GM12878 (cell line): ENCODE results near the gene BTG2. TPM values are rescaled to one million over a fixed set of nuclear protein-coding genes. Genes with fewer than 3 reads are reported as not detected.

Experiments
- BCL3 ChIP-seq: IDR thresholded peaks from 2 replicates; pipeline ENCODE4 v1.6.1; 2011; ENCODE audit warnings: borderline replicate concordance, low read depth, mild to moderate bottlenecking, moderate library complexity, low read length; ENCODE audit not compliant: insufficient read depth, poor library complexity, severe bottlenecking
- CBFB ChIP-seq: IDR thresholded peaks from 2 replicates; pipeline ENCODE4 v1.6.1; 2016; ENCODE audit warnings: antibody characterized with exemption, low read depth
- CHD1 ChIP-seq: IDR thresholded peaks from 2 replicates; pipeline ENCODE4 v1.6.1; 2012; ENCODE audit warnings: low read depth, low read length, improper control_type of control experiment
- E4F1 ChIP-seq: fragments of 450-650 bp; IDR thresholded peaks from 2 replicates; pipeline ENCODE4 v1.6.1; 2018; ENCODE audit warnings: borderline replicate concordance, mild to moderate bottlenecking; ENCODE audit not compliant: partially characterized antibody
- EGR1 ChIP-seq, 2 experiments: IDR thresholded peaks; 1 replicate in 1 of 2; 2 replicates in 1 of 2; pipeline ENCODE4 v1.6.1; 2011 to 2012; ENCODE audit warnings: low read depth in 2 of 2, low read length in 2 of 2, borderline replicate concordance in 1 of 2, mild to moderate bottlenecking in 1 of 2, moderate library complexity in 1 of 2
- FOXM1 ChIP-seq: IDR thresholded peaks from 2 replicates; pipeline ENCODE4 v1.6.1; 2012; ENCODE audit warnings: low read depth, mild to moderate bottlenecking, inconsistent platforms, low read length, moderate library complexity
- HDAC6 ChIP-seq: fragments of 200-600 bp; sonication (generic); IDR thresholded peaks from one replicate; pipeline ENCODE4 v1.8.0; 2017; ENCODE audit warnings: antibody characterized with exemption; ENCODE audit not compliant: unreplicated experiment
- IRF4 ChIP-seq: IDR thresholded peaks from 2 replicates; pipeline ENCODE4 v1.6.1; 2011; ENCODE audit warnings: low read depth, low read length
- JUND ChIP-seq: IDR thresholded peaks from 2 replicates; pipeline ENCODE4 v1.6.1; 2012; ENCODE audit warnings: low read depth, mild to moderate bottlenecking, low read length, improper control_type of control experiment, moderate library complexity
- LARP7 ChIP-seq: fragments of 450-650 bp; IDR thresholded peaks from 2 replicates; pipeline ENCODE4 v1.6.1; 2017; ENCODE audit warnings: mild to moderate bottlenecking
- MAX ChIP-seq: IDR thresholded peaks from 2 replicates; pipeline ENCODE4 v1.6.1; 2012; ENCODE audit warnings: low read depth, low read length, improper control_type of control experiment
- MXI1 ChIP-seq: fragments of 150-350 bp; IDR thresholded peaks from 2 replicates; pipeline ENCODE4 v1.6.1; 2011; ENCODE audit warnings: low read depth, mild to moderate bottlenecking, inconsistent platforms, low read length, improper control_type of control experiment
- NBN ChIP-seq: fragments of 450-650 bp; IDR thresholded peaks from 2 replicates; pipeline ENCODE4 v1.6.1; 2016
- RFX5 ChIP-seq: IDR thresholded peaks from 2 replicates; pipeline ENCODE4 v1.6.1; 2011; ENCODE audit warnings: low read depth, low read length, improper control_type of control experiment
- SIX5 ChIP-seq: IDR thresholded peaks from 2 replicates; pipeline ENCODE4 v1.6.1; 2011; ENCODE audit warnings: mild to moderate bottlenecking, low read depth, low read length, moderate library complexity; ENCODE audit not compliant: severe bottlenecking
- SMAD1 ChIP-seq: fragments of 450-650 bp; IDR thresholded peaks from 2 replicates; pipeline ENCODE4 v1.6.1; 2018; ENCODE audit warnings: mild to moderate bottlenecking, low read depth; ENCODE audit not compliant: partially characterized antibody
- SP1 ChIP-seq: IDR thresholded peaks from one replicate; pipeline ENCODE4 v1.6.1; 2011; ENCODE audit warnings: low read depth, low read length
- SPI1 ChIP-seq: IDR thresholded peaks from 2 replicates; pipeline ENCODE4 v1.6.1; 2011; ENCODE audit warnings: low read depth, mild to moderate bottlenecking, low read length, moderate library complexity, borderline replicate concordance; ENCODE audit not compliant: insufficient read depth
- STAT1 ChIP-seq: fragments of 450-650 bp; conservative IDR thresholded peaks from 2 replicates; pipeline ENCODE4 v1.6.1; 2014; ENCODE audit warnings: antibody characterized with exemption, mild to moderate bottlenecking
- TBL1XR1 ChIP-seq: IDR thresholded peaks from 2 replicates; pipeline ENCODE4 v1.6.1; 2012; ENCODE audit warnings: low read depth, low read length, improper control_type of control experiment
- TCF12 ChIP-seq: IDR thresholded peaks from 2 replicates; pipeline ENCODE4 v1.6.1; 2011; ENCODE audit warnings: low read depth, mild to moderate bottlenecking, low read length
- ZBTB4 ChIP-seq: fragments of 450-650 bp; formaldehyde crosslinking; IDR thresholded peaks from 2 replicates; pipeline ENCODE4 v1.4.0; 2022; ENCODE audit warnings: mild to moderate bottlenecking, moderate library complexity
- ZNF384 ChIP-seq: IDR thresholded peaks from 2 replicates; pipeline ENCODE4 v1.6.1; 2012; ENCODE audit warnings: low read depth, mild to moderate bottlenecking, low read length, improper control_type of control experiment, borderline replicate concordance
- ZNF622 ChIP-seq: fragments of 450-650 bp; IDR thresholded peaks from 2 replicates; pipeline ENCODE4 v1.6.1; 2017; ENCODE audit warnings: mild to moderate bottlenecking, inconsistent platforms
- ZSCAN29 ChIP-seq: fragments of 450-650 bp; IDR thresholded peaks from 2 replicates; pipeline ENCODE4 v1.6.1; 2017; ENCODE audit warnings: mild to moderate bottlenecking, moderate library complexity
- polyA plus RNA-seq, 11 experiments: library from polyadenylated mRNA; depleted of rRNA in 4 of 11; unstranded in 6 of 11; stranded (reverse) in 5 of 11; fragments of >200 nt; fragmentation: Nextera tagmentation in 4 of 11; fragmentation: Illumina TruSeq in 1 of 11; extraction: Ambion mirVana in 4 of 11; extraction: Trizol in 1 of 11; gene quantifications; 1 replicate in 1 of 11; 2 replicates in 10 of 11; pipeline versions ENCODE4 v1.2.1 to v1.2.3, GENCODE V29; 2011 to 2016; ENCODE audit warnings: inconsistent platforms in 2 of 11, missing spikeins in 2 of 11, low read depth in 1 of 11
- total RNA-seq, 4 experiments: library from RNA; depleted of rRNA in 3 of 4; stranded (reverse); fragments of >200 nt in 3 of 4; fragmentation: Illumina TruSeq in 1 of 4; extraction: Trizol in 1 of 4; gene quantifications; 2 replicates each; pipeline versions ENCODE4 v1.2.1 to v1.2.3, GENCODE V29; 2013 to 2021

BTG2 gene
- total and polyA plus RNA-seq, 10 of the 15 experiments (the other 5 are each of a cell fraction or from before 2014, with no cell fraction given), result 23.3 to 160 (median 98.1) TPM

GRCh38 chr1:203273206-203273868, 32.0 kb upstream of the BTG2 start (continued):
- TF ChIP-seq E4F1 (no peak), ZSCAN29 (0 out of 2 replicates have a peak, but pooled peaks have one; percentile 56), RFX5 (no peak; the same call in 1 of the 2 replicates), TCF12 (peak; percentile 81), MAX (peak; percentile 71), CBFB (peak; percentile 90), LARP7 (peak; percentile 78; the same call in 1 of the 2 replicates), JUND (no peak), ZBTB4 (CRISPR knock-in tag) (no peak), SIX5 (no peak), ZNF622 (no peak), CHD1 (no peak), HDAC6 (no peak), SPI1 (no peak), SP1 (peak; percentile 35), BCL3 (peak; percentile 65), NBN (peak; percentile 97), SMAD1 (no peak), EGR1 (IDR thresholded peaks at IDR 0.05; ENCODE audit: borderline replicate concordance in 1 of 2, low read depth in 2 of 2, low read length in 2 of 2) (no peak; a peak in 1 of 3 replicates), FOXM1 (peak; percentile 56; the same call in 1 of the 2 replicates), ZNF384 (no peak), IRF4 (peak; percentile 67), TBL1XR1 (peak; percentile 37; the same call in 1 of the 2 replicates), MXI1 (peak; percentile 63), STAT1 (0 out of 2 replicates have a peak, but pooled peaks have one; percentile 50)
